SH-SY5Y (cell line): Measurements from ENCODE around the gene PIP5K1C.
A peak's percentile ranks its signal among the peaks of the same experiment; 100 is the strongest.

Experiments used
- GATA2 ChIP-seq: IDR thresholded peaks from 2 replicates; pipeline ENCODE4 v1.6.1; 2011; ENCODE audit warnings: mild to moderate bottlenecking, low read depth, low read length
- GATA3 ChIP-seq: IDR thresholded peaks from 2 replicates; pipeline ENCODE4 v1.6.1; 2011; ENCODE audit warnings: low read depth, mild to moderate bottlenecking, low read length, moderate library complexity

DNA sequence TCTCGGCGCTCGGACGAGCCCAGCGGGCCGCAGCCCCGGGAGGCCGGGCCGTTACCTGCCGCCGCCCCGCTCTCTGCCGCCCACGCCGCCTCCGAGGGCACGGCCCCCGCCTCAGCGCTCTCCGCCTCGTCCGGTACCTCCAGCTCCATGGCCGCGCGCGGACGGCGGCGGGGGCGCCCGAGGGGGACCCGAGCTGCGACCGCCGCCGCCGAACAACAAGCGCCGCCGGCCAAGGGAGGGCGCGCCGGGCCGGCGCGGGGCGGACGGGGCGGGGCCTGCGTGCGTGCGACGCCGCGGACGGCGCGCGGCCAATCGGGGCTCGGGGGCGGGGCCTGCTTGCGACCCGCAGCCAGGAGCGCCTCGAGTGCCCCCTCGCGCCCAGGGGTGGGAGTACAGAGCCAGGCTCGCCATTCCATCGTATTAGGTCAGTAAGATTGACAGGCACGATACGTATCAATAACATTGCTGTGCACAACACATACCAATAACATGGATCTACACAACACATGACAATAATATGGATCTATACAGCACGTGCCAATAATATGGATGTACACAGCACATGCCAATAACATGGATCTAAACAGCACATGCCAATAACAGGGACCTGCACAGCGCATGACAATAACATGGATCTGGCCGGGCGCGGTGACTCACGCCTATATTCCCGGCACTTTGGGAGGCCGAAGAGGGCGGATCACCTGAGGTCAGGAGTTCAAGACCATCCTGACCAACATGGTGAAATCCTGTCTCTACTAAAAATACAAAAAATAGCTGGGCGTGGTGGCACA, at the start of gene PIP5K1C:
- TF ChIP-seq GATA3, result no peak
- TF ChIP-seq GATA2, result 0 out of 2 replicates have a peak, but pooled peaks have one; percentile 19
